Tibial artery (tissue), 4 donors: ENCODE results near the gene PCSK2.

Experiments
- DNase-seq, 2 donors: peaks; one replicate each; pipeline ENCODE4 v3.0.0-alpha.2; 2019
- H3K27ac ChIP-seq, 2 donors: fragments of 200-600 bp; sonication (generic) in 1 of 2; 1 replicate in 1 of 2; 2 replicates in 1 of 2; pipeline ENCODE4 v1.5.1; 2018 to 2019; ENCODE audit warnings: mild to moderate bottlenecking in 1 of 2
- H3K27me3 ChIP-seq, 2 donors: fragments of 200-600 bp; sonication (generic) in 1 of 2; one replicate each; pipeline versions ENCODE4 v1.5.1 to v1.6.0; 2016 to 2019
- H3K36me3 ChIP-seq, 3 donors: fragments of 200-600 bp; sonication (generic) in 2 of 3; one replicate each; pipeline ENCODE4 v1.5.1; 2016 to 2019; ENCODE audit warnings: mild to moderate bottlenecking in 2 of 3
- H3K4me1 ChIP-seq, 4 donors: fragments of 200-600 bp; sonication (generic) in 2 of 4; 1 replicate in 3 of 4; 2 replicates in 1 of 4; pipeline ENCODE4 v1.5.1; 2016 to 2019
- H3K4me3 ChIP-seq, 2 donors: fragments of 200-600 bp; sonication (generic) in 1 of 2; 1 replicate in 1 of 2; 2 replicates in 1 of 2; pipeline ENCODE4 v1.5.1; 2018 to 2019; ENCODE audit warnings: mild to moderate bottlenecking in 2 of 2
- H3K9me3 ChIP-seq, 3 donors: fragments of 200-600 bp; sonication (generic) in 1 of 3; one replicate each; pipeline ENCODE4 v1.5.1; 2016 to 2019
- intact Hi-C: fragments of 100-400 bp; cut with DNase I; formaldehyde crosslinking; loops from one replicate; pipeline ENCODE4 v1.15.0; 2023; ENCODE audit warnings: low total_unique reads
- TF ChIP-seq, protein P1 (sequence below), 2 experiments: fragments of 200-600 bp in 1 of 2; fragments of 450-650 bp in 1 of 2; IDR thresholded peaks; one replicate each; pipeline ENCODE4 v1.5.1; 2017 to 2019; ENCODE audit warnings: antibody characterized with exemption in 2 of 2, mild to moderate bottlenecking in 1 of 2, moderate library complexity in 1 of 2

PCSK2 gene

GRCh38 chr20:17326096-17326495, 99.3 kb downstream of the PCSK2 start:
- intact Hi-C loops: no loop called here
- Histone ChIP-seq H3K9me3 (no peaks in the 10 kb centered on the region), H3K27ac (no peak overlapping the region), H3K4me3 (no peak overlapping the region), H3K4me1 (no peaks in the 10 kb centered on the region), H3K36me3 (no peaks in the 10 kb centered on the region), H3K27me3 (peaks cover 0 to 7% of the 10 kb centered on the region in 2 donors)
- TF ChIP-seq, protein P1, sequence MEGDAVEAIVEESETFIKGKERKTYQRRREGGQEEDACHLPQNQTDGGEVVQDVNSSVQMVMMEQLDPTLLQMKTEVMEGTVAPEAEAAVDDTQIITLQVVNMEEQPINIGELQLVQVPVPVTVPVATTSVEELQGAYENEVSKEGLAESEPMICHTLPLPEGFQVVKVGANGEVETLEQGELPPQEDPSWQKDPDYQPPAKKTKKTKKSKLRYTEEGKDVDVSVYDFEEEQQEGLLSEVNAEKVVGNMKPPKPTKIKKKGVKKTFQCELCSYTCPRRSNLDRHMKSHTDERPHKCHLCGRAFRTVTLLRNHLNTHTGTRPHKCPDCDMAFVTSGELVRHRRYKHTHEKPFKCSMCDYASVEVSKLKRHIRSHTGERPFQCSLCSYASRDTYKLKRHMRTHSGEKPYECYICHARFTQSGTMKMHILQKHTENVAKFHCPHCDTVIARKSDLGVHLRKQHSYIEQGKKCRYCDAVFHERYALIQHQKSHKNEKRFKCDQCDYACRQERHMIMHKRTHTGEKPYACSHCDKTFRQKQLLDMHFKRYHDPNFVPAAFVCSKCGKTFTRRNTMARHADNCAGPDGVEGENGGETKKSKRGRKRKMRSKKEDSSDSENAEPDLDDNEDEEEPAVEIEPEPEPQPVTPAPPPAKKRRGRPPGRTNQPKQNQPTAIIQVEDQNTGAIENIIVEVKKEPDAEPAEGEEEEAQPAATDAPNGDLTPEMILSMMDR (IDR thresholded peaks at IDR 0.05): no peak
- no peak for DNase-seq

DNA sequence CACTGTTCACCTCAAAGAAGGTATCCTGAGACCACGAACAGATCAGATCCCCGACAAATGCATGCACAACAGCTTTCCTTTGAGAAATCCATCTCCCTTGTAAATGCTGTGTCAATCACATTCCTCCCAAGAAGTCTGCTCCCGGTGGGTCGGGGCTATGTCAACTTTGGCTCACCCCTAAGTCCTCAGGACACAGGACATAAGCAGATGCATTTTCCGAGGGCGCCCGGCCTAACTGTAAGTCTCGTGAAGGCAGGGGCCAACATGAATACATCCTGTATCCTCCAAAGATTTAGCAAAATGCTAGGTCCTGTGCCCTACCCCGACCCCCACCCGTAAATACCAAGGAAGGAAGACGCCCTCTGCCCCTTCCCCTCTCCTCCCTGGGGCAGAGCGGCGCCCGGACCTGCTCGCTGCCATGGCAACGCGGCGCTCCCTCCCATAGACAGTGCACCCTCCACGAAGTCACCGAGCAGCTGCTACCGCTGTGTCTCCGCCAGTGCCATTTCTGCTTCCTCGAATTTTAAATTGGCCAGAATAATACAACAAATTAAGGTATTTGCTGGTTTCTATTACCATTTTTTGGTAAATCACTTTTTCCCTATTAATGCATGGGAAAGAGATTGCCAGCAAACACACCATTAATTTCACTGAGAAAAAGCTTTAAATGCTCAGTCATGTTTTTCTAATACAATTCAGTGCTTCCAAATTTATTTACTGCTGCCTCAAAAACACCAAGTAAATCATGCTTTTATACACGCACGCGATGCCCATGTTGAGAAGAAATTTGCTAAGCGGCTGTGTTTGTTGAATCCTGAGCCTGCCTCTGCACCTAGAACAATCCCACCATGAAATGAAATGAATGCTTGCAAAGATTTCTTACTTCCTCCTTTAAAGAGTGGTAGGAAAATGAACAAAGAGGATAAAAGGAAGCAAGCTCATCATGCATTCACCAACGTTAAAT, 100.6 kb downstream of the PCSK2 start:
- TF ChIP-seq, protein P1 (IDR thresholded peaks at IDR 0.05): no peak
- Histone ChIP-seq H3K27ac (no peak overlapping the region), H3K27me3 (peaks cover 0 to 7% of the 10 kb centered on the region in 2 donors), H3K9me3 (no peaks in the 10 kb centered on the region), H3K4me1 (no peaks in the 10 kb centered on the region), H3K36me3 (no peaks in the 10 kb centered on the region), H3K4me3 (no peak overlapping the region)
- intact Hi-C loops: no loop called here
- no peak for DNase-seq

DNA sequence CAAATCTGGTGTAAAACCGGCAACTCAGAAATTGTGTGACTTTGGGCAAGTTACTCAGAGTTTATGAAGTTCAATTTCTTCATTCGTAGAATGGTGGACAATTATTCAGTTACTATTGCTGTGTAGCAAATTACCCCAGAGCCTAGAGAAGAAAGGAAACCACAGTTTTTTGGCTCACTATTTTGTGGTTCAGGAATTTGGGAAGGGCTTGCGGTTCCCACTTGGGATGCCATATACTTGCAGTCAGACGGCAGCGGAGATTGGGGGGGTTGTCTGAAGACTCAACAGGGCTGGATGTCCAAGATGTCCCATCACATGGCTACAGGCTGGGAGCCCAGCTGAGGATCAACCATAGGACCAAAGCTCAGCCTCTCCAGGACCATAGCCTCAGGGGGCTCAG, 108.1 kb downstream of the PCSK2 start:
- TF ChIP-seq, protein P1 (IDR thresholded peaks at IDR 0.05): no peak
- Histone ChIP-seq H3K27ac (no peak overlapping the region), H3K36me3 (no peaks in the 10 kb centered on the region), H3K4me1 (no peaks in the 10 kb centered on the region), H3K9me3 (no peaks in the 10 kb centered on the region), H3K4me3 (no peak overlapping the region), H3K27me3 (no peaks in the 10 kb centered on the region)
- intact Hi-C loops: no loop called here
- DNase-seq: no peak

- Histone ChIP-seq H3K27me3 (no peaks in the 10 kb centered on the region), H3K9me3 (no peaks in the 10 kb centered on the region), H3K4me1 (no peaks in the 10 kb centered on the region), H3K27ac (no peak overlapping the region), H3K4me3 (no peak overlapping the region), H3K36me3 (no peaks in the 10 kb centered on the region)
- TF ChIP-seq, protein P1 (IDR thresholded peaks at IDR 0.05): no peak
- intact Hi-C loops: no loop called here
- DNase-seq: no peak
Observed at GRCh38 chr20:17339000-17339399, 112.2 kb downstream of the PCSK2 start.

DNA sequence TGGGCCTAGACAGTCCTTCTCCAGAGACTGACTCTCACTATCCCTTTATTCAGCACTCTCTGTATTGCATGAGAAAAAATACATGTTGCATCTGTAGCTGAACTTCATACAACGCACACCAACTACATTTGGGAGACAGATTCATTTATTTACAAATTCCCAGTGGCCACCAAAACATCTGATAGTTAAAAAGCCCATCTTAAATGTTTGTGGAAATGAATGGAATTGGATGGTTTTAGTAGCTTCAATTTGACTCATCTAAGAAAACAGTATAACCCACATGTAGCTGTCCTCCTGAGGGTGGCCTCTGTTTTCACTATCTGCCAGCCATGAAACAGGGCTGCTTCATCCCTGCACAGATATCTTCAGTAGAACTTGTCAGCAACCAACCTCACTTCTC, 116.3 kb downstream of the PCSK2 start:
- Histone ChIP-seq H3K4me1 (no peaks in the 10 kb centered on the region), H3K27ac (no peak overlapping the region), H3K9me3 (no peaks in the 10 kb centered on the region), H3K4me3 (no peak overlapping the region), H3K36me3 (no peaks in the 10 kb centered on the region), H3K27me3 (peaks cover 0 to 7% of the 10 kb centered on the region in 2 donors)
- intact Hi-C loops: no loop called here
- DNase-seq: no peak
- TF ChIP-seq, protein P1 (IDR thresholded peaks at IDR 0.05): no peak
